ENCODE measurements around the gene SORCS2. TPM values are rescaled to one million over a fixed set of nuclear protein-coding genes. Genes with fewer than 3 reads are reported as not detected.

Gene SORCS2
- total and polyA plus RNA-seq, 2 experiments from 2014 or later: 0.92 to 6.9 TPM

- TF ChIP-seq, protein P1, sequence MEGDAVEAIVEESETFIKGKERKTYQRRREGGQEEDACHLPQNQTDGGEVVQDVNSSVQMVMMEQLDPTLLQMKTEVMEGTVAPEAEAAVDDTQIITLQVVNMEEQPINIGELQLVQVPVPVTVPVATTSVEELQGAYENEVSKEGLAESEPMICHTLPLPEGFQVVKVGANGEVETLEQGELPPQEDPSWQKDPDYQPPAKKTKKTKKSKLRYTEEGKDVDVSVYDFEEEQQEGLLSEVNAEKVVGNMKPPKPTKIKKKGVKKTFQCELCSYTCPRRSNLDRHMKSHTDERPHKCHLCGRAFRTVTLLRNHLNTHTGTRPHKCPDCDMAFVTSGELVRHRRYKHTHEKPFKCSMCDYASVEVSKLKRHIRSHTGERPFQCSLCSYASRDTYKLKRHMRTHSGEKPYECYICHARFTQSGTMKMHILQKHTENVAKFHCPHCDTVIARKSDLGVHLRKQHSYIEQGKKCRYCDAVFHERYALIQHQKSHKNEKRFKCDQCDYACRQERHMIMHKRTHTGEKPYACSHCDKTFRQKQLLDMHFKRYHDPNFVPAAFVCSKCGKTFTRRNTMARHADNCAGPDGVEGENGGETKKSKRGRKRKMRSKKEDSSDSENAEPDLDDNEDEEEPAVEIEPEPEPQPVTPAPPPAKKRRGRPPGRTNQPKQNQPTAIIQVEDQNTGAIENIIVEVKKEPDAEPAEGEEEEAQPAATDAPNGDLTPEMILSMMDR (IDR thresholded peaks at IDR 0.05; ENCODE audit: low read depth, low read length): no peak
- H3K4me3 ChIP-seq: no peak overlapping the region
- H3K36me3 ChIP-seq: no peaks in the 10 kb centered on the region
- H3K27ac ChIP-seq: peak overlapping the region; percentile 87
- peaks cover 37% of the 10 kb centered on the region for H3K4me1 ChIP-seq (ENCODE audit: low read depth)
- no peak for DNase-seq (ENCODE audit: low read depth in 1 of 2, low spot score in 1 of 2)
- no peaks in the 10 kb centered on the region for H3K9me3 ChIP-seq (ENCODE audit: low read depth)
- H3K27me3 ChIP-seq: no peaks in the 10 kb centered on the region
Measured at GRCh38 chr4:7781993-7782392, 589.7 kb downstream of the SORCS2 start.

- H3K27ac ChIP-seq: peak overlapping the region; percentile 87
- H3K4me1 ChIP-seq (ENCODE audit: low read depth): peaks cover 37% of the 10 kb centered on the region
- DNase-seq (ENCODE audit: low read depth in 1 of 2, low spot score in 1 of 2): no peak
- H3K9me3 ChIP-seq (ENCODE audit: low read depth): no peaks in the 10 kb centered on the region
- TF ChIP-seq, protein P1 (IDR thresholded peaks at IDR 0.05; ENCODE audit: low read depth, low read length): no peak
- no peaks in the 10 kb centered on the region for H3K27me3 ChIP-seq
- H3K36me3 ChIP-seq: no peaks in the 10 kb centered on the region
- H3K4me3 ChIP-seq: no peak overlapping the region
Measured at GRCh38 chr4:7782783-7783182, 590.4 kb downstream of the SORCS2 start.

DNA sequence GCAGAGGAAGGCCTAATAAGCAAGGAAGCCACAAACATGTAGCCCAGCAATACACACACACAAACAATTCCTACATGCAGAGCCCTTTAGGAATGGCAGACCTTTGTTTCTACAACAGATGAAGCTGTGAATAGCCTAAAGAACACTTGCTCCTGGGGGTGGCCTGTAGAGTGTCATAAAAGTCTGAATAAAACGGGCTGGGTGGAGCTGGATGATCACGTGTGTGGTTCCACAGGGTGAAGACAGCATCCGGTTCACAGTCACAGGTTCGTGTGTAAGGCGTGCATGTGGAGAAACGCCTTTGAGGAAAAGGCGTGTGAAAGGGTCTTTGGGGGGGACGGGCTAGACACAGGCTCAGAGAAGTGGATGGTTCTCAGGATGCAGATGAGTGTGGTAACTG is 591.2 kb downstream of the SORCS2 start:
- TF ChIP-seq, protein P1 (IDR thresholded peaks at IDR 0.05; ENCODE audit: low read depth, low read length): no peak
- H3K27ac ChIP-seq: peak overlapping the region; percentile 50
- no peak for DNase-seq (ENCODE audit: low read depth in 1 of 2, low spot score in 1 of 2)
- H3K4me3 ChIP-seq: no peak overlapping the region
- H3K27me3 ChIP-seq: no peaks in the 10 kb centered on the region
- no peaks in the 10 kb centered on the region for H3K36me3 ChIP-seq
- peaks cover 34% of the 10 kb centered on the region for H3K4me1 ChIP-seq (ENCODE audit: low read depth)
- no peaks in the 10 kb centered on the region for H3K9me3 ChIP-seq (ENCODE audit: low read depth)

DNA sequence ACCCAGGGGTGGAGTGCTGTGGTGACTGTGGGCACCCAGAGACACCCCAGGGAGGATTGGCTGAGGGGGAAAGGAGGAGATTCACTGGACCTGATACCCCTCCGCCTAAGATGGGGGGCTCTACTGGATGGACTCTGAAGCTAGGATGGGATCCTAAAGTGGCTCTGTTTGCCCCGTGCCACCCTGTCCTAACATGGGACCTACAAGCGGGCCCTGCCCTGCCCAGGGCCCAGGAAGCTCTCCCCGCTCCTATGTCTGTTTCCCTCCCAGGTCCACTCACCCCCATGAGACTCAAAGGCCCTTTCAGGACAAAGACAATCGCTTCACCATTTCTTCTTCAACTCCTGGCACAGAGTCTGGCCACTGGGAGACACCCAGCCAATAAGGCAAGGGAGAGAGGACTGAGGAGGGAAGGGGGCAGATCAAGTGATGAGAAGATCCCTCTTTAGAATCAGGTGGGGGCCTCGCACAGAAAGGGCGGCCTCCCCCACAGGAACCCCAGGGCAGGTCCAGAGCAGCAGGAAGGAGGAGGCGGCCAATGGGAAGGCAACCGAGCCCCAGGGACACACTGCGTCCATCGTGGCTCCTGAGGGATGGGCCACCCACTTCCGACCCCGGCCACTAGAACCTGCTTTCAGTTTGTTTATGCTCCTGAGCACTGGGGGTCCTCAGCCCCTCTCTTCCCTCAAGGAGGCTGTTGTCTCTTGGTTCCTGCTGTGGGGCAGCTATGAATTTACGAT is 592.0 kb downstream of the SORCS2 start:
- Histone ChIP-seq H3K4me3 (no peak overlapping the region), H3K9me3 (ENCODE audit: low read depth) (no peaks in the 10 kb centered on the region), H3K36me3 (no peaks in the 10 kb centered on the region), H3K27me3 (no peaks in the 10 kb centered on the region), H3K4me1 (ENCODE audit: low read depth) (peaks cover 27% of the 10 kb centered on the region), H3K27ac (no peak overlapping the region)
- TF ChIP-seq, protein P1 (IDR thresholded peaks at IDR 0.05; ENCODE audit: low read depth, low read length): no peak
- no peak for DNase-seq (ENCODE audit: low read depth in 1 of 2, low spot score in 1 of 2)

DNA sequence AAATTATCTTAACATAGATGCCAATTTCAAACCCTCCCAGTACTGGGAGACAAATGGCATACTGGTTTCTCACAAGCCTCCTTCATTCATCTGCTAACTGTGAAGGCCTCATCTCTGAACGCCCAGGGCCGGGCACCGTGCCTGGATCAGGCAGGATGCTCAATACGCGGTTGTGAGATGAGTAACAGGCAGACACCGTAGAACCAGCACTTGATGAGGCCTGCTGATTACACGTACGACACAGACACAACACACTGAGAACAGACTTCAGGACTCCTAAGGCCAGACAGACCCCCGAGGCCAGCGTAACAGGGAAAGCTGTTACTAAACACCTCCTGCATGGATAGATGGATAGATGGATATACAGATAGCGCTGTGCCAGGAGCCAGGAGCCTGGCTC is 592.7 kb downstream of the SORCS2 start:
- H3K27me3 ChIP-seq: no peaks in the 10 kb centered on the region
- H3K4me1 ChIP-seq (ENCODE audit: low read depth): peaks cover 21% of the 10 kb centered on the region
- H3K36me3 ChIP-seq: no peaks in the 10 kb centered on the region
- no peak overlapping the region for H3K27ac ChIP-seq
- peak in 1 of 2 donors; percentile 65 for DNase-seq (ENCODE audit: low read depth in 1 of 2, low spot score in 1 of 2)
- H3K4me3 ChIP-seq: no peak overlapping the region
- TF ChIP-seq, protein P1 (IDR thresholded peaks at IDR 0.05; ENCODE audit: low read depth, low read length): no peak
- H3K9me3 ChIP-seq (ENCODE audit: low read depth): no peaks in the 10 kb centered on the region

Measured in cardiac muscle cell (in vitro differentiated cells and primary cell).